H1 (cell line): ENCODE results near the gene NUDT6. TPM values are rescaled to one million over a fixed set of nuclear protein-coding genes. Genes with fewer than 3 reads are reported as not detected.

Experiments used
- CTCF ChIA-PET: fragments of 300-600 bp; sonication (Branson Sonifier 250); formaldehyde crosslinking; loops from one replicate; lab custom pipeline; 2021; ENCODE audit not compliant: partially characterized antibody; lab: Charles Lee
- POLR2A ChIA-PET: fragments of 300-600 bp; sonication (Branson Sonifier 250); formaldehyde crosslinking; loops from one replicate; lab custom pipeline; 2021; ENCODE audit warnings: inconsistent platforms; ENCODE audit not compliant: partially characterized antibody; lab: Charles Lee
- DNase-seq, 2 experiments: peaks; one replicate each; pipeline versions ENCODE4 v3.0.0 to v3.0.0-alpha.2; 2010 to 2022; ENCODE audit warnings: low spot score in 2 of 2, low read depth in 1 of 2, mixed read lengths in 1 of 2
- FAIRE-seq: peaks from 2 replicates; lab custom pipeline; 2011; peaks lifted over from hg19 to GRCh38; lab: Jason Lieb, UNC
- H2AFZ ChIP-seq: 2 replicates; pipeline ENCODE4 v1.8.1; 2012; ENCODE audit warnings: low read length, inconsistent platforms
- H2AK5ac ChIP-seq: 2 replicates; pipeline ENCODE4 v1.6.1; 2013; ENCODE audit warnings: low read depth, low read length
- H2BK120ac ChIP-seq: replicated peaks from 2 replicates; pipeline ENCODE3; 2013; ENCODE audit warnings: low read depth, low read length, inconsistent platforms
- H2BK12ac ChIP-seq: 2 replicates; pipeline ENCODE4 v1.6.1; 2013; ENCODE audit warnings: low read depth, low read length
- H2BK15ac ChIP-seq: 2 replicates; pipeline ENCODE4 v1.6.1; 2013; ENCODE audit warnings: low read length
- H2BK20ac ChIP-seq: 2 replicates; pipeline ENCODE4 v1.6.1; 2013; ENCODE audit warnings: low read length
- H2BK5ac ChIP-seq: 2 replicates; pipeline ENCODE4 v1.6.1; 2013; ENCODE audit warnings: low read depth, low read length
- H3K14ac ChIP-seq: 2 replicates; pipeline ENCODE4 v1.6.1; 2013; ENCODE audit warnings: inconsistent platforms; ENCODE audit not compliant: insufficient read length
- H3K18ac ChIP-seq: 2 replicates; pipeline ENCODE4 v1.6.1; 2013; ENCODE audit warnings: low read length; ENCODE audit errors: extremely low read depth
- H3K23ac ChIP-seq: 2 replicates; pipeline ENCODE4 v1.6.1; 2013; ENCODE audit warnings: inconsistent platforms; ENCODE audit not compliant: insufficient read length
- H3K23me2 ChIP-seq: 2 replicates; pipeline ENCODE4 v1.6.1; 2013; ENCODE audit warnings: low read depth, low read length
- H3K27ac ChIP-seq: 2 replicates; pipeline ENCODE4 v1.6.1; 2011; ENCODE audit warnings: low read depth, low read length, inconsistent platforms
- H3K27me3 ChIP-seq, 4 experiments: replicated peaks in 1 of 4; 1 replicate in 1 of 4; 2 replicates in 3 of 4; pipeline versions ENCODE4 v1.6.1 to v1.8.1; 2011 to 2013; ENCODE audit warnings: low read length in 3 of 4, mild to moderate bottlenecking in 3 of 4, inconsistent platforms in 2 of 4, mixed read lengths in 2 of 4, moderate library complexity in 1 of 4; ENCODE audit not compliant: control insufficient read depth in 3 of 4, insufficient read depth in 3 of 4; ENCODE audit errors: extremely low read depth in 1 of 4
- H3K36me3 ChIP-seq, 4 experiments: 2 replicates each; pipeline versions ENCODE4 v1.6.1 to v1.8.1; 2011 to 2013; ENCODE audit warnings: mild to moderate bottlenecking in 4 of 4, low read length in 3 of 4, moderate library complexity in 2 of 4, control low read depth in 1 of 4, inconsistent platforms in 1 of 4; ENCODE audit not compliant: insufficient read depth in 4 of 4, control insufficient read depth in 2 of 4
- H3K4ac ChIP-seq: replicated peaks from 2 replicates; pipeline ENCODE3; 2013; ENCODE audit warnings: low read length, low read depth, mixed read lengths, inconsistent platforms; ENCODE audit not compliant: insufficient read length
- H3K4me1 ChIP-seq, 4 experiments: replicated peaks in 1 of 4; 1 replicate in 1 of 4; 2 replicates in 3 of 4; pipeline versions ENCODE4 v1.6.1 to v1.8.1; 2011 to 2013; ENCODE audit warnings: low read length in 3 of 4, inconsistent platforms in 2 of 4, mixed read lengths in 1 of 4; ENCODE audit not compliant: insufficient read depth in 4 of 4, control insufficient read depth in 3 of 4
- H3K4me2 ChIP-seq, 2 experiments: 2 replicates each; pipeline versions ENCODE4 v1.6.1 to v1.8.1; 2011 to 2013; ENCODE audit warnings: low read depth in 2 of 2, low read length in 2 of 2, control low read depth in 1 of 2, inconsistent platforms in 1 of 2, mild to moderate bottlenecking in 1 of 2; ENCODE audit not compliant: insufficient read depth in 1 of 2
- H3K4me3 ChIP-seq, 4 experiments: fragments of 200-600, 300-600 bp in 1 of 4; sonication (generic), shearing (Covaris generic), sonication (Bioruptor Twin) in 1 of 4; 2 replicates each; pipeline versions ENCODE4 v1.5.1 to v1.8.1; 2011 to 2016; ENCODE audit warnings: low read length in 4 of 4, low read depth in 3 of 4, control low read depth in 2 of 4, inconsistent platforms in 2 of 4, mild to moderate bottlenecking in 2 of 4, mixed read lengths in 1 of 4, moderate library complexity in 1 of 4; ENCODE audit not compliant: insufficient read depth in 2 of 4; ENCODE audit errors: extremely low read depth in 1 of 4
- H3K56ac ChIP-seq: replicated peaks from 2 replicates; pipeline ENCODE3; 2013; ENCODE audit warnings: low read depth, mild to moderate bottlenecking, mixed read lengths, low read length, inconsistent platforms; ENCODE audit not compliant: insufficient read length
- H3K79me1 ChIP-seq: 2 replicates; pipeline ENCODE4 v1.6.1; 2013; ENCODE audit warnings: low read depth, low read length, control low read depth
- H3K79me2 ChIP-seq, 2 experiments: 2 replicates each; pipeline versions ENCODE4 v1.6.1 to v1.8.1; 2012 to 2013; ENCODE audit warnings: low read length in 2 of 2, mild to moderate bottlenecking in 2 of 2, inconsistent platforms in 1 of 2; ENCODE audit not compliant: insufficient read depth in 2 of 2, control insufficient read depth in 1 of 2
- H3K9ac ChIP-seq, 4 experiments: replicated peaks in 1 of 4; 1 replicate in 1 of 4; 2 replicates in 3 of 4; pipeline versions ENCODE4 v1.6.1 to v1.8.1; 2011 to 2013; ENCODE audit warnings: low read depth in 3 of 4, low read length in 3 of 4, control low read depth in 2 of 4, mild to moderate bottlenecking in 2 of 4, moderate library complexity in 2 of 4, inconsistent platforms in 1 of 4; ENCODE audit errors: extremely low read depth in 1 of 4
- H3K9me3 ChIP-seq, 2 experiments: 2 replicates each; pipeline versions ENCODE4 v1.6.1 to v1.8.1; 2012 to 2013; ENCODE audit warnings: mild to moderate bottlenecking in 2 of 2, moderate library complexity in 2 of 2, control low read depth in 1 of 2, inconsistent platforms in 1 of 2, low read depth in 1 of 2, low read length in 1 of 2, mixed read lengths in 1 of 2; ENCODE audit not compliant: insufficient read depth in 2 of 2
- H4K20me1 ChIP-seq, 2 experiments: replicated peaks in 1 of 2; 2 replicates each; pipeline versions ENCODE3 to v1.8.1; 2011 to 2013; ENCODE audit warnings: inconsistent platforms in 2 of 2, low read length in 2 of 2, mild to moderate bottlenecking in 1 of 2; ENCODE audit not compliant: insufficient read depth in 2 of 2, control insufficient read depth in 1 of 2
- H4K5ac ChIP-seq: 2 replicates; pipeline ENCODE4 v1.6.1; 2013; ENCODE audit warnings: low read length, low read depth, mixed read lengths, inconsistent platforms; ENCODE audit not compliant: insufficient read length
- H4K8ac ChIP-seq: 2 replicates; pipeline ENCODE4 v1.8.0; 2013; ENCODE audit warnings: mild to moderate bottlenecking, moderate library complexity, low read length, inconsistent platforms; ENCODE audit not compliant: insufficient read depth; ENCODE audit errors: extremely low read depth
- H4K91ac ChIP-seq: replicated peaks from 2 replicates; pipeline ENCODE3; 2013; ENCODE audit warnings: low read length, mixed read lengths, inconsistent platforms; ENCODE audit not compliant: insufficient read length
- ASH2L ChIP-seq: fragments of 200-600, 300-600 bp; sonication (generic); IDR thresholded peaks from one replicate; pipeline ENCODE4 v1.7.1; 2017; ENCODE audit warnings: low read length
- CBX8 ChIP-seq: fragments of 300-800, 300-1000 bp; sonication (generic); IDR thresholded peaks from 2 replicates; pipeline ENCODE4 v1.7.1; 2016; ENCODE audit warnings: low read depth, low read length, borderline replicate concordance
- EZH2 ChIP-seq: fragments of 200-600 bp; sonication (generic); IDR thresholded peaks from 2 replicates; pipeline ENCODE4 v1.7.1; 2012; ENCODE audit warnings: low read depth, mild to moderate bottlenecking, moderate library complexity, low read length, inconsistent platforms; ENCODE audit not compliant: severe bottlenecking
- JUND ChIP-seq: IDR thresholded peaks from 2 replicates; pipeline ENCODE4 v1.6.1; 2011; ENCODE audit warnings: mild to moderate bottlenecking, improper control_type of control experiment, low read length
- MAFK ChIP-seq: IDR thresholded peaks from 2 replicates; pipeline ENCODE4 v1.6.1; 2012; ENCODE audit warnings: low read depth, mild to moderate bottlenecking, improper control_type of control experiment, low read length
- NANOG ChIP-seq: IDR thresholded peaks from 2 replicates; pipeline ENCODE4 v1.6.1; 2011; ENCODE audit warnings: low read length, low read depth, mild to moderate bottlenecking, inconsistent platforms; ENCODE audit not compliant: insufficient read depth, poor library complexity, severe bottlenecking
- RAD21 ChIP-seq, 2 experiments: IDR thresholded peaks in 1 of 2; conservative IDR thresholded peaks in 1 of 2; 2 replicates each; pipeline ENCODE4 v1.6.1; 2011; ENCODE audit warnings: low read depth in 2 of 2, low read length in 2 of 2, improper control_type of control experiment in 1 of 2, inconsistent platforms in 1 of 2, mild to moderate bottlenecking in 1 of 2, moderate library complexity in 1 of 2
- RXRA ChIP-seq: IDR thresholded peaks from 2 replicates; pipeline ENCODE4 v1.6.1; 2011; ENCODE audit warnings: low read depth, mild to moderate bottlenecking, low read length, moderate library complexity; ENCODE audit not compliant: insufficient read depth
- YY1 ChIP-seq: IDR thresholded peaks from 2 replicates; pipeline ENCODE4 v1.6.1; 2011; ENCODE audit warnings: low read depth, mild to moderate bottlenecking, low read length
- WGBS, 2 experiments: shearing (Covaris generic) in 1 of 2; methylation state at CpG; one replicate each; pipeline versions ENCODE4 v1.1.6 to v1.1.7; 2013 to 2015; ENCODE audit warnings: low lambda C conversion rate in 2 of 2, mixed read lengths in 2 of 2, inconsistent platforms in 1 of 2, low coverage in 1 of 2, missing lambda C conversion rate in 1 of 2; ENCODE audit not compliant: insufficient replicate concordance in 2 of 2, insufficient coverage in 1 of 2, insufficient read length in 1 of 2; ENCODE audit errors: extremely low coverage in 1 of 2, missing lambda C conversion rate in 1 of 2; 5-methylcytosine and 5-hydroxymethylcytosine counted together
- polyA plus RNA-seq, 7 experiments: library from polyadenylated mRNA; depleted of rRNA in 3 of 7; stranded (reverse) in 5 of 7; unstranded in 2 of 7; fragments of >200 nt in 5 of 7; fragments of 200-250 nt in 2 of 7; gene quantifications; 1 replicate in 5 of 7; 2 replicates in 1 of 7; 4 replicates in 1 of 7; pipeline versions ENCODE4 v1.2.1 to v1.2.3, GENCODE V29; 2011 to 2013; ENCODE audit warnings: missing spikeins in 2 of 7, mixed read lengths in 2 of 7
- total RNA-seq: library from RNA; stranded (reverse); fragmentation: NEBNext Ultra II Directional; extraction: Animal tissue kit (Norgen Biotek cat#: 25700); gene quantifications from 2 replicates; pipeline ENCODE4 v1.2.1, GENCODE V29; 2021

The NUDT6 gene
- total and polyA plus RNA-seq, 2 of the 8 experiments (the other 6 are each of a cell fraction or from before 2014, with no cell fraction given): 5.0 to 12.4 TPM

DNA sequence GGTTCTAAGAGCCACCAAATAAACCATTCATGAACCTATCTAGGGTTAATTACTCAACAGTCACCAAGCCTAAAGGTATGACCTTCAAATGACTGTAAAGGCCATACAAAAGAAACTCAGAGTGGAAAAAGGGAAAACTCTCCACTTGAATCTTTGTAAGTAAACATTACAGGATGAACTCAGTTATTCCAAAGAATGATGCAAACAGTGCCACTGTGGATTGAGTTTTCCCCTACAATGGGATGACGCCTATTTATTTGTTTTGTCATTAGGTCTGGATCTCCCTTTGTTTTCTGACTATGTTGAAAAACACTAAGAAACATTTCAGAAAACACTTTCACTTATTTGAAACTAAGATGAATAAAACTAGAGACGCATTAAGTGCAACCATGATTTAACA is 12.7 kb downstream of the NUDT6 start:
- CTCF ChIA-PET: no interaction called here

More for the DNA sequence above, 12.7 kb downstream of the NUDT6 start:
- H3K4me2 ChIP-seq: no peak overlapping the region
- H2AK5ac ChIP-seq: no peak overlapping the region
- no peak overlapping the region for H2AFZ ChIP-seq
- POLR2A ChIA-PET: interaction anchor here (0.7 to 0.8 kb wide), 2 partner anchors 14 to 232 kb away, joined by 3 read pairs; no protein-coding TSS in a partner anchor
- no peak overlapping the region for H2BK20ac ChIP-seq
- no peaks in the 10 kb centered on the region for H3K4me1 ChIP-seq
- H3K56ac ChIP-seq: no peak overlapping the region
- H3K27ac ChIP-seq: no peak overlapping the region
- no peak overlapping the region for H3K4ac ChIP-seq
- no peak overlapping the region for H4K8ac ChIP-seq
- no peaks in the 10 kb centered on the region for H3K27me3 ChIP-seq
- no peak overlapping the region for H3K4me3 ChIP-seq
- no peak overlapping the region for H2BK15ac ChIP-seq
- H3K9me3 ChIP-seq: no peaks in the 10 kb centered on the region
- no peak overlapping the region for H2BK5ac ChIP-seq
- FAIRE-seq (no peak), DNase-seq (no peak)
- H3K36me3 ChIP-seq: peaks cover 0 to 6% (median 0%) of the 10 kb centered on the region in 4 experiments; a peak in 3 of 8 replicates
- 62% methylated on average over 2 of the region's 2 CpGs; no CpG with 5 or more reads in 1 of the 2 experiments for WGBS, 2 experiments
- H2BK120ac ChIP-seq: no peak overlapping the region
- no peak overlapping the region for H3K14ac ChIP-seq
- no peak overlapping the region for H3K18ac ChIP-seq
- H2BK12ac ChIP-seq: no peak overlapping the region
- H4K91ac ChIP-seq: no peak overlapping the region
- no peaks in the 10 kb centered on the region for H3K79me2 ChIP-seq
- H3K23ac ChIP-seq: no peak overlapping the region
- H4K5ac ChIP-seq: no peak overlapping the region
- H3K9ac ChIP-seq: no peak overlapping the region
- H4K20me1 ChIP-seq: no peaks in the 10 kb centered on the region
- no peaks in the 10 kb centered on the region for H3K23me2 ChIP-seq
- TF ChIP-seq YY1 (no peak), MAFK (no peak), EZH2 (no peak), RAD21 (IDR thresholded peaks at IDR 0.05 in 1 of 2, conservative IDR thresholded peaks at IDR 0.05 in 1 of 2; ENCODE audit: low read depth in 2 of 2, low read length in 2 of 2) (no peak), CBX8 (no peak), JUND (no peak), ASH2L (no peak), NANOG (no peak), RXRA (no peak)
- H3K79me1 ChIP-seq: no peaks in the 10 kb centered on the region
